ENCODE results near the gene HCFC1.
A peak's percentile ranks its signal among the peaks of the same experiment; 100 is the strongest.

The HCFC1 gene

DNA sequence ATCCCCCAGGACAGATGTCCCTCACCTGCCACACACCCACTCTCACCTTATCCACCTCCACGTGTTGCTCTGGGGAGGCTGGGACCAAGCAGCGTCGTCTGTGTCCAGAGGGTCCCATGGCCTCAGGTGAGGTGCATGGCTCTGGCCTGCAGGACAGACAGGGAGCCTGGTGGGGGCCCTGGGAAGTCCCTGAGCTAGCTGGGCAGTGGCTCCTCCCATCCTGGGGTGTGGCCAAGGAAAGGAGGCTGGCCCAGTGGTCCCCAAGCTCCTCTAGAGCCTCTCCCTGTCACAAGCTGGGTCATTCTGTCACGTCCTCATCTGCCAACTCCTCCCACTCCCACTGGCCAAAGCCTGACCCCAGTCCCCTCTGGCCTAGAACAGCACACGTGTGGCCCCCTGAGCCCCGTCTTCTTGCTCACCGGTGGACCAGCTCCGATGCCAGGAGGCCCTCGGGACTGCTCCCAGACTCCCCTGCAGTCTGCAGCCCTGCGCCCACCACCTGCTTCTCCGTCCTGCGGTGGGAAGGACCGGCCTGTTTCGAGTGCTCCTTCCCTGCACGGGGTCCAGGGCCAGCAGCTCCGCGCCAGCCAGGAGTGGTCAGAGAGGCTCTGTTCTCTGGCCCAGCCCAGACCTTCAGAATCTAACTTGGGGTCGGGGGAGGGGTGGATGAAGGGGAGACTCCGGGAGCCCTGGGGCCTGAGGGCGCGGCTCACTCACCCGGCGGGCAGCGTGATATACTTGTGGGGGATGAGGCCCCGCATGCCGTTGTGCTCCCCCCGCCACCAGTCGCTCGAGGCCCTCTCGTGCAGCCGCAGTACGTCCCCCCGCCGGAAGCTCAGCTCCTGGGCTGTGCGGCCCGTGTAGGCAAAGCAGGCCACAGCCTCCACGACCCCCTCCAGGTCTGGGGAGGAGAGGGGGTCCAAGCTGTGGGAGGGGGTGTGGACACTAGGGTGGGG is 62.3 kb downstream of the HCFC1 start:
- DNase-seq (ENCODE audit: extremely low spot score, insufficient read length, low read depth), result no peak
- peak; percentile 62 for FAIRE-seq

GRCh38 chrX:153908219-153908860 is 63.3 kb downstream of the HCFC1 start:
- no peak for FAIRE-seq

GRCh38 chrX:153907456-153907855 is 64.2 kb downstream of the HCFC1 start:
- DNase-seq (ENCODE audit: extremely low spot score, insufficient read length, low read depth) (no peak), FAIRE-seq (no peak)

More at GRCh38 chrX:153908219-153908860, 63.3 kb downstream of the HCFC1 start:
- DNase-seq (ENCODE audit: extremely low spot score, insufficient read length, low read depth), result no peak

GRCh38 chrX:153906126-153906917 is 65.3 kb downstream of the HCFC1 start:
- DNase-seq (ENCODE audit: extremely low spot score, insufficient read length, low read depth) (no peak), FAIRE-seq (peak; percentile 9)

- DNase-seq (ENCODE audit: extremely low spot score, insufficient read length, low read depth) (no peak), FAIRE-seq (no peak)
Measured at GRCh38 chrX:153905481-153906095, 66.0 kb downstream of the HCFC1 start.

GRCh38 chrX:153903991-153904957 is 67.3 kb downstream of the HCFC1 start, which contains the start of gene AVPR2:
TSS of gene AVPR2 (plus strand) at chrX:153904673. CDS start at chrX:153905146, 473 bp downstream.
- DNase-seq (ENCODE audit: extremely low spot score, insufficient read length, low read depth) (no peak), FAIRE-seq (no peak)

- FAIRE-seq (no peak), DNase-seq (ENCODE audit: extremely low spot score, insufficient read length, low read depth) (no peak)
Measured at GRCh38 chrX:153903238-153903980, 68.2 kb downstream of the HCFC1 start.

- FAIRE-seq (no peak), DNase-seq (ENCODE audit: extremely low spot score, insufficient read length, low read depth) (no peak)
Measured at GRCh38 chrX:153902385-153902784, 69.2 kb downstream of the HCFC1 start.

DNA sequence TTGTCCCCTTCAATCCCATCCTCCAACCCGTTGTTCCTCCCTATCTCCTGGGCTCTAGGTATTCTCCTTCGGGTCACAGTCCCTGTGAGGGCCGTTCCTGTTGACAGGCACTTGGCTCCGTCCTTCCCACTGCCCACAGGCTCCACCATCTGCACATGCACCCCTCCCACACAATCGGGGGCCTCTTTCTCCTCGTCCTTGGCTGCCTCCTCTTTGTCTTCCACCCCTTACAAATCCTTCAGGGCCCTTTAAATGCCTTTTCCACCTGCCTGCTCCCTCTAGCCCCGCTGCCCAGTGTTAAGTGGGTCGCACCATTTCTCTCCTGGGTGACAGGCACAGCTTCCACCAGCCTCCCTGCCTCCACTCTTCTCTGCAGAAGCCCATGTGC is 69.9 kb downstream of the HCFC1 start:
- DNase-seq (ENCODE audit: extremely low spot score, insufficient read length, low read depth) (no peak), FAIRE-seq (no peak)

DNA sequence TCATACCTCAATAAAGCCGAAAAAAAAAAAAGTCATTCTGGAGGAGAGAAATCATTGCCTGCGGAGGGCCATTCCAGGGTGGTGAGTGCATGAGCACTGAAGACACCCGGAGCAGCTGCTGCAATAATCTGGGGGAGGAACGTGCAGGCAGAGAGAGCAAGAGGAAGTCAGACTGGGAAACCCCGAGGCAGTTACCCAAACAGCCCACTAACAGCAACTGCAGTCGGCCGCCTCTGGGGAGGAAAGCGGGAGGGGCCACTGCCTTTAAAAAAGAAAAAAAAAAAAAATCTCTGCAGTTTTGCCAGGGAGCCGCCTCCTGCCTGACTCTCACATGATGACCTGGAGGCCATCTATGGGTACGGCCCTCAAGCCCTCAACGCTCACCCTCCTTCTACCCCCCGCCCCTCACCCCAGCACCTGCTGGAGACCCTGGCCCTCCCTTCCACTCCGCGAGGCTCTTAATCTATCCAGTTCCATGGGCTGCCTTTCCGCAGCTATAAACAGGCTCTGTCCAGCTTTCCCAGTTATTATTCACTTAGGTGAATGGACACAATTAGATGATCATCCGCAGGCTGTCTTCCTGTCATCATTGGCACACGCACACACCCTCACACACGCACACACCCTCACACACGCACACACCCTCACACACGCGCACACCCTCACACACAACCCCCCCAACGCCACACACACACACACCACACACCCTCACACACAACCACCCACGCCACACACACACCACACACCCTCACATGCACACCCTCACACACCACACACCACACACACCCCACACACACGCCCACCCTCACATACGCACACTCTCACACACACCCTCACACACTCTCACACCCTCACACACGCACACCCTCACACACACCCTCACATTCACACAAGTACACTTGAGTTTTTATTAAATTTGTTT is 70.5 kb downstream of the HCFC1 start:
- peak; percentile 97 for FAIRE-seq
- peak; percentile 37 for DNase-seq (ENCODE audit: extremely low spot score, insufficient read length, low read depth)

DNA sequence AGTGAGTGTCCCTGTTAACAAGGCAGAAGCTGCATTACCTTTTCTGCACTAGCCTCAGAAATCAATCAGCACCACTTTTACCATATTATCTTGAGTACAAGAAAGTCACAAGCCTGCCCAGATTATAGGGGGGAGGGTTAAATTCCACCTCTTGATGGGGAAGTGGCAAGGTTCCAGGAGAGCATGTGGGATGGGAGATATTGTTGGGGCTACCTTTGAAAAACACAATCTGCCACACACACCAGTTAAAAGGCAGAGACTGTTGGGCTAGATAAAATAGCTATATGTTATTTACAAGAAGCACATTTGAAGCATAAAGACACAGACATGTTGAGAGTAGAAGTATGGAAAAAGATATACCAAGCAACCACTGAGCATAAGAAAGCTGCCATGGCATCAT is 73.7 kb downstream of the HCFC1 start:
- no peak for DNase-seq (ENCODE audit: extremely low spot score, insufficient read length, low read depth)
- FAIRE-seq, result no peak

Data from GM18507 (cell line).